Activated naive CD4-positive, alpha-beta T cell treated with anti-CD3 and anti-CD28 coated beads, Interleukin-2, amount 50 U/mL, for 16 hours (primary cell): Measurements from ENCODE around the gene CHD6.

ENCODE experiments used
- DNase-seq: peaks from one replicate; pipeline ENCODE4 v3.0.0-alpha.2; 2020

The CHD6 gene

GRCh38 chr20:41363601-41364000, 254.6 kb downstream of the CHD6 start:
- DNase-seq, result no peak

- DNase-seq, result no peak
These were observed 255.4 kb downstream of the CHD6 start for GRCh38 chr20:41362748-41363140.

- DNase-seq, result no peak
These were observed 256.1 kb downstream of the CHD6 start for GRCh38 chr20:41361757-41362747.

- DNase-seq, result no peak
These were observed 257.1 kb downstream of the CHD6 start for GRCh38 chr20:41360831-41361756.

- no peak for DNase-seq
These were observed 258.6 kb downstream of the CHD6 start for GRCh38 chr20:41359541-41360011.

- no peak for DNase-seq
These were observed 259.5 kb downstream of the CHD6 start for GRCh38 chr20:41358717-41359116.

GRCh38 chr20:41358230-41358629, 259.9 kb downstream of the CHD6 start:
- DNase-seq, result no peak

- DNase-seq, result no peak
These were observed 260.6 kb downstream of the CHD6 start for GRCh38 chr20:41357424-41358163.

- DNase-seq, result no peak
These were observed 261.2 kb downstream of the CHD6 start for GRCh38 chr20:41356951-41357350.

GRCh38 chr20:41355598-41356203, 262.5 kb downstream of the CHD6 start:
- DNase-seq, result no peak

GRCh38 chr20:41355192-41355591, 263.0 kb downstream of the CHD6 start:
- DNase-seq, result no peak

- DNase-seq, result no peak
These were observed 264.6 kb downstream of the CHD6 start for GRCh38 chr20:41353530-41353929.

- no peak for DNase-seq
These were observed 265.5 kb downstream of the CHD6 start for GRCh38 chr20:41352666-41353065.

GRCh38 chr20:41352106-41352505, 266.1 kb downstream of the CHD6 start:
- DNase-seq, result no peak
